ACC112 (cell line): ENCODE results near the gene TRIM50.
A peak's percentile ranks its signal among the peaks of the same experiment; 100 is the strongest.
"Not testable (repeated sequence)": the region's sequence is repeated elsewhere in the genome, so short reads cannot be mapped to it uniquely, and the experiment has no call there.

Source experiments
- H2AFZ ChIP-seq: fragments of 200-600 bp; sonication (generic); one replicate; pipeline ENCODE4 v1.6.0; 2017; ENCODE audit warnings: antibody characterized with exemption, low read length; ENCODE audit not compliant: unreplicated experiment
- H3K27ac ChIP-seq: fragments of 200-600 bp; sonication (generic); 2 replicates; pipeline ENCODE4 v1.5.1; 2014; ENCODE audit warnings: low read depth, mild to moderate bottlenecking, antibody characterized with exemption, low read length, moderate library complexity
- H3K27me3 ChIP-seq: fragments of 200-600 bp; sonication (generic); 2 replicates; pipeline ENCODE4 v1.6.1; 2014; ENCODE audit warnings: mild to moderate bottlenecking, antibody characterized with exemption, low read length, moderate library complexity, mixed read lengths; ENCODE audit not compliant: insufficient read depth
- H3K36me3 ChIP-seq: fragments of 200-600 bp; sonication (generic); 2 replicates; pipeline ENCODE4 v1.6.1; 2016; ENCODE audit warnings: mild to moderate bottlenecking, antibody characterized with exemption, low read length, moderate library complexity, mixed read lengths; ENCODE audit not compliant: insufficient read depth
- H3K4me1 ChIP-seq: fragments of 200-600 bp; sonication (generic); one replicate; pipeline ENCODE4 v1.6.1; 2016; ENCODE audit warnings: low read length, mixed read lengths; ENCODE audit not compliant: insufficient read depth, unreplicated experiment, control insufficient read depth
- H3K4me3 ChIP-seq: fragments of 200-600 bp; sonication (generic); 2 replicates; pipeline ENCODE4 v1.5.1; 2014; ENCODE audit warnings: mild to moderate bottlenecking, low read depth, low read length
- H3K79me2 ChIP-seq: fragments of 200-600 bp; sonication (generic); one replicate; pipeline ENCODE4 v1.6.0; 2016; ENCODE audit warnings: low read length; ENCODE audit not compliant: control insufficient read depth, unreplicated experiment, insufficient read depth

Gene TRIM50

DNA sequence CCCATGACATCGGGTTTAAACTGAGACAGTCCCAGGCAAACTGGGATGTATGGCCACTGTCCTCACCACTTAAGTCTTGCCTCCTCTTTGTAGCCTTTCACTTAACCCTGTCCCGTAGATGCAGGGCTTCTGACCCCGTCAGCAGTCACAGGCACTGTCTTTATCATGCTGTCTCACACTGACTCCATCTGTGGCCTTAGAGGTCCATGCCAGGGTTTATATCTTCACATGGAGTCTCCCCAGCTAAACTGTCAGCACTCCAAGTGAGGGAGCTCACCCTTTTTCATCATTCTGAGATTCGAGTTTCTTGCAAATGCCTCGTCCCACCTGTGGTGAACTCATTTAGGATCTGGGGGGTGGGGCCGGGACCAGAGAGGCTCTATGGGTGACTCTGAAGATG lies 2.9 kb upstream of the TRIM50 start:
- Histone ChIP-seq H3K4me1 (no peaks in the 10 kb centered on the region), H3K27ac (no peak overlapping the region), H3K4me3 (no peak overlapping the region), H3K79me2 (no peaks in the 10 kb centered on the region), H3K36me3 (no peaks in the 10 kb centered on the region), H2AFZ (peak overlapping the region; percentile 3), H3K27me3 (peaks cover 14% of the 10 kb centered on the region; the same call in 1 of the 2 replicates)

DNA sequence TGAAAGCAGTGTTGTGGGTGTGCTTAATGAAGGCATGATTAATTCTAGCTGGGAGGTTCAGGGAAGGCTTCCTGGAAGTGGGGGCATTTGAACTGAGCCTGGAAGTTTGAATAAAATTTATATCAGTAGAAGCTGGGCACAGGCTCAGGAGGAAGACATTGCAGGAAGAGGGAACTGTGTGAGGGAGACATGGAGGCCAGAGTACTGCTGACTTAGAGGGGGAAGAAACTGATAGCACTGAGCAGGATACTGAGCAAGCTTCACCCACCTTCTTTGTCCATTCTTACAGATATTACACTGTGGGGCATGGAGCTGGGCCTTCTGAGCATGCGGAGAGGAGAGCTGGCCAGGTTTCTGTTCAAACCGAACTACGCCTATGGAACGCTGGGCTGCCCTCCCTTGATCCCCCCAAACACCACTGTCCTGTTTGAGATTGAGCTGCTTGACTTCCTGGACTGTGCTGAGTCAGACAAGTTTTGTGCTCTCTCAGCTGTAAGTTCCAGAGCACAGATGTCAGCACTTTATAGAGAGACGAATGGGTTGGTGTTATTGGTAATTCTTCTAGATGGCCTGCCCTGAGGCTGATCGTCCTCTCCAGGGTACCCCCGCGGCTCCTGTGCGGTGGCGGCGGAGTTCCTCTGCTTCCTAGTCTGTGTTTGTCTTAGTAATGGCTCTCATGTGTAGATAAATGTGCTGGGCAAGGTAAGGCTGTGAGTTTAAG lies 2.1 kb upstream of the TRIM50 start:
- Histone ChIP-seq H3K27ac (no peak overlapping the region), H3K36me3 (no peaks in the 10 kb centered on the region), H3K79me2 (no peaks in the 10 kb centered on the region), H3K4me3 (no peak overlapping the region), H3K4me1 (no peaks in the 10 kb centered on the region), H3K27me3 (peaks cover 7% of the 10 kb centered on the region; the same call in 1 of the 2 replicates), H2AFZ (peak overlapping the region; percentile 3)

DNA sequence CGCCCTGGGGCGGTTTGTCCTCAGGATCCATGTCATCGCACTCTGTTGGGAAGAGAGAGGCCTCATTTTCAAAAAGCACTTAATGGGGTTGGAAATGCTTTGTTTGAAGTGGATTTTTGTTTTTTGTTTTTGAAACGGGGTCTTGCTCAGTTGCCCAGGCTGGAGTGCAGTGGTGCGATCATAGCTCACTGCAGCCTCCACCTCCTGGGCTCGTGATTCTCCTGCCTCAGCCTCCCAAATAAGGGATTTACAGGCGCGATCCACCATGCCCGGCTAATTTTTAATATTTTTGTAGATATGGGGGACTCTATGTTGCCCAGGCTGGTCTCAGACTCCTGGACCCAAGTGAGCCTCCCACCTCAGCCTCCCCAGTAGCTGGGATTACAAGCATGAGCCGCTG lies 814 bp upstream of the TRIM50 start:
- H2AFZ ChIP-seq, result no peak overlapping the region
- no peaks in the 10 kb centered on the region for H3K36me3 ChIP-seq
- no peaks in the 10 kb centered on the region for H3K79me2 ChIP-seq
- 0 out of 2 replicates have a peak, but pooled peaks cover 5% of the 10 kb centered on the region for H3K27me3 ChIP-seq
- H3K4me3 ChIP-seq, result no peak overlapping the region
- H3K27ac ChIP-seq, result no peak overlapping the region
- no peaks in the 10 kb centered on the region for H3K4me1 ChIP-seq

DNA sequence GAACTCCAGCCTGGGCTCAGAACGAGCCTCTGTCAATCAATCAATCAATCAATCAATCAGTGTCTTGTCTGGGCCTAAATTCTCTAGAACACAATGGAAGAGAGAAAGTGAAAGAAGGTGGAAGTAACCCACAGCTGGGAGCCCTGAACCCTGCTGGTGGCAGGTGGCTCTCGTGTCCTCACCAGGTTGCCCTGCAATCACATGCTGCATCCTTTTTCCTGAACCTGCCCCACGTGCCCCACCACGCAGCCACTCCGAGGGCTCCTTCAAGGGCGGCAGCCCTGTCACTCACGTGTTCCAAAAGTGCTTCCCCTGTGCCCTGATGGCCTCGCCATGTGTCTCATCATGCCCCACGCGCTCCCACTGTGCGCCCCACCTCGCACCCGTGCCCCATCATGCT lies 433 bp downstream of the TRIM50 start:
- not testable (repeated sequence) for H3K27ac ChIP-seq, H3K27me3 ChIP-seq, H3K4me1 ChIP-seq, H2AFZ ChIP-seq, H3K79me2 ChIP-seq, H3K36me3 ChIP-seq, H3K4me3 ChIP-seq

DNA sequence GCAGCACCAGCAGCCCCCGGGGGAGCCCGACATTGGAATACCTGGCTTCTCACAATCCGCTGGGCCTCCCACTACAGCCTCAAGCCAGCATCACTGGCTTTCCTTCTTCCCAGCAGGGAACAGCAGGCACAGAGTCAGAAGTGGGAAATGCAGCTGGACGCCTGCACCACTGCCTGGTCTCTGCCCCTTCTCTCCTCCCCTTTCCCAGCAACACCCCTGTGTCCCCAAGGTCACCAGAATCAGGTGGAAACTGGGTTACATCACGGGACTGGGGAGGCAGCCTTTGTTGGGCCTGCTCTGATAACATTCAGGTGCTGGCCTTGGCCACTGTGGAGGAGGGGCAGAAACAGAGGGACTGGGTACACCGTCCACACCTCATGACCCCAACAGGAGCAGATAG lies 2.5 kb downstream of the TRIM50 start:
- H2AFZ ChIP-seq, H3K36me3 ChIP-seq, H3K27ac ChIP-seq, H3K4me3 ChIP-seq, H3K79me2 ChIP-seq, H3K27me3 ChIP-seq, H3K4me1 ChIP-seq: not testable (repeated sequence)

DNA sequence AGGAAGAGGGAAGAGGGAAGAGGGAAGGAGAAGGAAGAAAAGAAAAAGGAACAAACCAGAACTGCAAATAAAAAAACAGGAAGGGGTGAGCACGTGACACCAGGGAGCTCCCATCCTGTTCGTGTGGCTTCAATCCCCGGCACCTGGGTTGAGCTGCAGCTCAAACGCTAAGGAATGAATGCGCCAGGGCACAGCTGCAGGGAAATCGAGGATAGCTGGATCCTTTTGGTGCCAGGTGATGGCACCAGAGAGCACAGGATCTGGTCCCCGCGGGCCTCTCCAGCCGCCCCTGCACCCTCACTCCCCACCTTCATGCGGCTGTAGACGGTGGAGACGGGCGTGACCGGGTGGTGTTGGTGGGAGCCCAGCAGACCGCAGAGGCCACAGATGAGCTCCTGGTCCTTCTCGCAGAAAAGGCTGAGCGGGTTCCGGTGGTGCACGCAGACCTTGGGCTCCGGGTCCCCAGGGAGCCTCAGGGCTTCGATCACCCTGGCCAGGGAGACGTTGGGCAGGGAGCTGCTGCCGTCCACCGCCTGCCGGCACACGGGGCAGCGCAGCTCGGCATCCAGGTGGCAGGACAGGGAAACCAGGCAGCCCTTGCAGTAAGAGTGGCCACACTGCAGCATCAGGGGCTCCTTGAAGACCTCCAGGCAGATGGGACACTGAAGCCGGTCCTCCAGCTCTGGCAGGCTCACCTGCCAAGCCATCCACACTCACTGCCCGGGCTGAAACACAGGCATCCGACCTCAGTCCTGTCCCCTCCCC lies 3.6 kb downstream of the TRIM50 start:
- H3K4me1 ChIP-seq, H3K79me2 ChIP-seq, H3K27ac ChIP-seq, H3K36me3 ChIP-seq, H3K27me3 ChIP-seq: not testable (repeated sequence)
- peak overlapping the region; percentile 51 for H2AFZ ChIP-seq
- peak overlapping the region; percentile 42; the same call in 1 of the 2 replicates for H3K4me3 ChIP-seq

DNA sequence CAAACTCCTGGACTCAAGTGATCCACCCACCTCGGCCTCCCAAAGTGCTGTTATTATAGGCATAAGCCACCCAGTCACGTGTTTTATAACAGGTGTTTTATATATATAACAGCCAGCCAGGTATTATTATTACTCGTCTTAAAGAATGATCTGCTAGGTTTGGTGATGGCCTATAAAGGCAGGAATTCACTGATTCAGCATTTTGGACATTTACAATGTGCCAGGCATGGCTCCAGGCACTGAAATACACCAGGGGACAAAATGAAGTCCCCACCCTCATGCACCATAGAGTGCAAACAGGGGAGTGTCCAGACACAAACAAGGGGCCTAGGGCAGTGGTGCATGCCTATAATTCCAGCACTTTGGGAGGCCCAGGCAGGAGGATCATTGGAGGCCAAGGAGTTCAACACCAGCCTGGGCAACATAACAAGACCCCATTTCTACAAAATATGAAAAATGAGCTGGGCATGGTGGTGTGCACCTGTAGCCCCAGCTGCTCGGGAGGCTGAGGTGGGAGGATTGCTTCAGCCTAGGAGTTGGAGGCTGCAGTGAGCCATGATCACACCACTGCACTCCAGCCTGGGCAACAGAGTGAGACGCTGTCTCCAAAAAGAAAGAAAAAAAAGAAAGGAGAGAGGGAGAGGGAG lies 4.3 kb downstream of the TRIM50 start:
- Histone ChIP-seq H3K4me3 (peak overlapping the region; percentile 42; the same call in 1 of the 2 replicates), H2AFZ (peak overlapping the region; percentile 51)
- not testable (repeated sequence) for H3K79me2 ChIP-seq, H3K27ac ChIP-seq, H3K27me3 ChIP-seq, H3K36me3 ChIP-seq, H3K4me1 ChIP-seq

DNA sequence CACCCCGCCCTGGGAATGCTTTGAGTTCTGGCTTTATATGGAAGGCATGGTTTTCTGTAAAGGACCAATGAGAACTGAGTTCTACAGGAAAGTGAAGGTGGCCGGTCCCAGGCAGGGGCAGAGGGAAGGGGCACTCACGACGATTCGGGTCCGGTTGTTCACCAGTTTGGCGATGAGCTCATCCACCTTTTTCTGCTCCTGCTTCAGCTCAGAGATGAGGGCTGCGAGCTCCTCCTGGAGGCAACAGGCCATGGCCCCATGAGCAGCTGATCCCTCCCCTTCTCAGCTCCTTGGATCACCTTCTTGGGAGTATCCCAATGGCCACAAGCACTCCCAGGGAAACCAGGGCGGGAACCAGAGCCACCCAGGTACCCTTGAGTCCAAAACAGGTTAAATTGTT lies 7.9 kb downstream of the TRIM50 start:
- not testable (repeated sequence) for H3K27me3 ChIP-seq, H3K36me3 ChIP-seq, H3K4me3 ChIP-seq, H2AFZ ChIP-seq, H3K79me2 ChIP-seq, H3K27ac ChIP-seq, H3K4me1 ChIP-seq

DNA sequence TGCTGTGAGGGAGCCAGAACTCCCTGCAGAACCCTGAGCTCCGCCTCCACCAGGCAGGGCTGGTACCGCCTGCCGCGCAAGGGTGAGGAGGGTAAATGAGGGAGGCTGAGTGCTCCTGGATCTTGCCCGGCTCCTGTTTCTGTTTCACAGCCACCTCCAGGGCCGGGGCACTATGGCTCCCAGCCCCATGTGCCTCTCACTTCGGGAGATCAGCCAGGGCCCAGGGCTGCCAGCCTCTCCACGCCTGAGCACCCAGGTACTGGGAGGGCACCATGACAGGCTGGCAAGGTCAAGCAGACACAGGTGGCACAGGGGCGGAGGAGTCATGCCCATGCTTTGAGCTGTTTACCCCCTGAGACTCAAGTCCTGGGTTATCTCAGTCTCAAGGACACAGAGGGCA lies 8.3 kb downstream of the TRIM50 start:
- H3K27ac ChIP-seq, H3K4me1 ChIP-seq, H3K4me3 ChIP-seq, H3K79me2 ChIP-seq, H3K27me3 ChIP-seq, H3K36me3 ChIP-seq, H2AFZ ChIP-seq: not testable (repeated sequence)

DNA sequence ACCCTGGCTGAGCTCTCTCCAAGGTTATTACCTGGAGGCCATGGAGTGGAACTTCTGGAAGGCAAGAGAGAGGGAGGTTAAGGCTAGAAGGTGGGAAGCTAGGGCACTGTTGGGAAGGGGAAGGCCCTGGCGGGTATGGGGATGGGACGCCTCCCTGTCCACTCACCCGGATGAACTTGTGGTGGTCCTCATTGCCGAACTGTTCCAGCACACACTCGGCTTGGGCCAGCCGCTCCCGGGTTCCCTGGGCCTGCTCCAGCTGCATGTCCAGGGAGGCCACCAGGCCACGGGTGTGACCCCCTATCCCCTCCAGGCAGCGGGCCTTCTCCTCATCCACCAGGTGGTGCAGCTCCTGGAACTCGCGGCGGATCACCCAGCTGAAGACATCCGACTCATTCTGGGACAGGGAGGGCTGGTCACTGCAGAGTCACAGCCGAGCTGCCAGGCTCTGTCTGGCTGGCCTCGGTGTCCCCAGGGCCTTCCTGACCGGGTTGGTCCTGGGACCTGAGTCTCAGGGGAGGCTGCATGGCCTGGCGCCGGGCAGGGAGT lies 9.2 kb downstream of the TRIM50 start:
- H3K4me3 ChIP-seq, H3K27ac ChIP-seq, H3K79me2 ChIP-seq, H2AFZ ChIP-seq, H3K27me3 ChIP-seq, H3K36me3 ChIP-seq, H3K4me1 ChIP-seq: not testable (repeated sequence)
